A673 (cell line): Measurements from ENCODE around the gene EFNA3. TPM values are rescaled to one million over a fixed set of nuclear protein-coding genes. Genes with fewer than 3 reads are reported as not detected.

Experiments
- BruUV-seq: library from RNA; stranded (reverse); fragments of 400-500 nt; replicated peaks from 2 replicates; lab custom pipeline; 2021; lab: Mats Ljungman, UMichigan
- CTCF ChIA-PET: fragments of 300-600 bp; sonication (Branson Sonifier 250); formaldehyde crosslinking; loops from one replicate; lab custom pipeline; 2022; ENCODE audit warnings: antibody characterized with exemption; lab: Charles Lee
- POLR2A ChIA-PET: fragments of 300-600 bp; sonication (Branson Sonifier 250); formaldehyde crosslinking; loops from one replicate; lab custom pipeline; 2022; ENCODE audit warnings: antibody characterized with exemption; ENCODE audit not compliant: low non-redundant PET; lab: Charles Lee
- DNase-seq: peaks from one replicate; pipeline ENCODE4 v3.0.0-alpha.2; 2015; ENCODE audit warnings: low spot score
- H3K27ac ChIP-seq: fragments of 200-600 bp; sonication (generic); 2 replicates; pipeline ENCODE4 v1.5.1; 2016; ENCODE audit warnings: mixed run types, low read depth, mild to moderate bottlenecking, mixed read lengths, antibody characterized with exemption, low read length; ENCODE audit not compliant: poor library complexity, severe bottlenecking
- H3K27me3 ChIP-seq: fragments of 200-600 bp; sonication (generic); replicated peaks from 2 replicates; pipeline ENCODE4 v1.6.1; 2017; ENCODE audit warnings: mixed run types, low read depth, mild to moderate bottlenecking, mixed read lengths, antibody characterized with exemption, low read length; ENCODE audit not compliant: insufficient read depth, poor library complexity
- H3K36me3 ChIP-seq: fragments of 200-600 bp; sonication (generic); 2 replicates; pipeline ENCODE4 v1.6.1; 2016; ENCODE audit warnings: mixed run types, mild to moderate bottlenecking, mixed read lengths, antibody characterized with exemption, low read length; ENCODE audit not compliant: insufficient read depth, poor library complexity, severe bottlenecking
- H3K4me1 ChIP-seq: fragments of 200-600 bp; sonication (generic); 2 replicates; pipeline ENCODE4 v1.6.1; 2017; ENCODE audit warnings: mixed run types, mild to moderate bottlenecking, mixed read lengths, antibody characterized with exemption, low read length; ENCODE audit not compliant: insufficient read depth, poor library complexity, severe bottlenecking
- H3K4me3 ChIP-seq: fragments of 200-600 bp; sonication (generic); 2 replicates; pipeline ENCODE4 v1.5.1; 2016; ENCODE audit warnings: low read depth, mixed run types, mild to moderate bottlenecking, mixed read lengths, low read length; ENCODE audit not compliant: poor library complexity, severe bottlenecking
- H3K9me3 ChIP-seq: fragments of 200-600 bp; sonication (generic); 2 replicates; pipeline ENCODE4 v1.6.1; 2016; ENCODE audit warnings: mixed run types, low read depth, mild to moderate bottlenecking, mixed read lengths, antibody characterized with exemption, low read length; ENCODE audit not compliant: poor library complexity, severe bottlenecking
- EZH2 ChIP-seq: fragments of 200-600 bp; sonication (generic); IDR thresholded peaks from 2 replicates; pipeline ENCODE4 v1.6.1; 2017; ENCODE audit warnings: borderline replicate concordance, low read depth, mild to moderate bottlenecking, mixed read lengths, antibody characterized with exemption, low read length; ENCODE audit not compliant: poor library complexity, severe bottlenecking
- intact Hi-C: fragments of 100-400 bp; cut with micrococcal nuclease; formaldehyde crosslinking; loops from one replicate; pipeline ENCODE4 v1.10.0; 2022; ENCODE audit not compliant: unreplicated experiment
- total RNA-seq: library from RNA; stranded (reverse); gene quantifications from 2 replicates; pipeline ENCODE4 v1.2.3, GENCODE V29; 2021
- TF ChIP-seq, protein P1 (sequence below): fragments of 300-800, 200-600 bp; sonication (generic); conservative IDR thresholded peaks from 2 replicates; pipeline ENCODE4 v1.5.1; 2017; ENCODE audit warnings: low read depth, mild to moderate bottlenecking, antibody characterized with exemption, low read length, moderate library complexity, mixed read lengths

The EFNA3 gene
- total RNA-seq, 1 experiment from 2014 or later: 5.8 TPM

DNA sequence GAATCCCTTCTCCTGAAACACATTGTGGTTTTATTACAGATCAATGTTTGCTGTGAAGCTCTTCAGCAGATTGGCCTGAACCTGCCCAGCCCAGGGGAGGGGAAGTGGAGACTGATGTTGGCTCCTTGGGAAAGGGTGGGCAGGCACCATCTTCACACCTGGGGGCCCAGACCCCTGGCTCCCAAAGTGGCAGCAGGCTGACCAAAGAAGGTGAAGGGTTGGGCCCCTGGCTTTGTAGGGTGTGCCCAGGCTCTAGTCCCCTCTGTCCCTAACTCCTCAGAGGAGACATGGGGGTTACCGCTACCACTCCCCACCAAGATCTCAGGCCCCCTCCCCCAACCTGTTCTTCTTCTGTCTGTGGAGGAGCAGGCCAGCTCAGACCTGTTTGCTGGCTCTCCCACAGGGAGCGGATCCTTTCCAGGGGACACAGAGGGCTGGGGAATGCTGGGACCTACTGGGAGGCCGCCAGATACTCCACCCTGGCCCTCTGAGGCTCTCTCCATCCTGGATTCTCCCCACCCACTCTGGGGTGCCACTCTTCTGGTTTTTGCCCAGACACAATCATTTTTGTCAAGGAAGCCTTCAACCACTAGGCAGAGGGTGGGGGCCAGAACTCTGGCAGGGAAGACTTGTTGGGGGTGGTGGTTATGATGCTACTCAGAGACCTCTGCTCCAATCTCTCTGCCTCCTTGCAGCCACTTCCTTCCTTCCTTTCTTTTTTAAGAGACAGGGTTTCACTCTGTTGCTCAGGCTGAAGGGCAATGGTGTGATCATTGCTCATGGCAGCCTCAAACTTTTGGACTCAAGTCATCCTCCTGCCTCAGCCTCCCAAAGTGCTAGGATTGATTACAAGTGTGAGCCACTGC is 5.0 kb upstream of the EFNA3 start:
- Histone ChIP-seq H3K27me3 (no peaks in the 10 kb centered on the region), H3K9me3 (no peaks in the 10 kb centered on the region), H3K36me3 (peaks cover 5% of the 10 kb centered on the region), H3K27ac (no peak overlapping the region), H3K4me1 (peaks cover 20% of the 10 kb centered on the region), H3K4me3 (no peak overlapping the region)
- TF ChIP-seq, protein P1, sequence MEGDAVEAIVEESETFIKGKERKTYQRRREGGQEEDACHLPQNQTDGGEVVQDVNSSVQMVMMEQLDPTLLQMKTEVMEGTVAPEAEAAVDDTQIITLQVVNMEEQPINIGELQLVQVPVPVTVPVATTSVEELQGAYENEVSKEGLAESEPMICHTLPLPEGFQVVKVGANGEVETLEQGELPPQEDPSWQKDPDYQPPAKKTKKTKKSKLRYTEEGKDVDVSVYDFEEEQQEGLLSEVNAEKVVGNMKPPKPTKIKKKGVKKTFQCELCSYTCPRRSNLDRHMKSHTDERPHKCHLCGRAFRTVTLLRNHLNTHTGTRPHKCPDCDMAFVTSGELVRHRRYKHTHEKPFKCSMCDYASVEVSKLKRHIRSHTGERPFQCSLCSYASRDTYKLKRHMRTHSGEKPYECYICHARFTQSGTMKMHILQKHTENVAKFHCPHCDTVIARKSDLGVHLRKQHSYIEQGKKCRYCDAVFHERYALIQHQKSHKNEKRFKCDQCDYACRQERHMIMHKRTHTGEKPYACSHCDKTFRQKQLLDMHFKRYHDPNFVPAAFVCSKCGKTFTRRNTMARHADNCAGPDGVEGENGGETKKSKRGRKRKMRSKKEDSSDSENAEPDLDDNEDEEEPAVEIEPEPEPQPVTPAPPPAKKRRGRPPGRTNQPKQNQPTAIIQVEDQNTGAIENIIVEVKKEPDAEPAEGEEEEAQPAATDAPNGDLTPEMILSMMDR: no peak
- BruUV-seq: no TSS peak
- ChIA-PET CTCF (interaction anchor here (1.2 kb wide), 1 partner anchor 11 kb away, joined by 3 read pairs; no protein-coding TSS in a partner anchor), POLR2A (no interaction called here)
- intact Hi-C loops: no loop called here
- no peak for DNase-seq

DNA sequence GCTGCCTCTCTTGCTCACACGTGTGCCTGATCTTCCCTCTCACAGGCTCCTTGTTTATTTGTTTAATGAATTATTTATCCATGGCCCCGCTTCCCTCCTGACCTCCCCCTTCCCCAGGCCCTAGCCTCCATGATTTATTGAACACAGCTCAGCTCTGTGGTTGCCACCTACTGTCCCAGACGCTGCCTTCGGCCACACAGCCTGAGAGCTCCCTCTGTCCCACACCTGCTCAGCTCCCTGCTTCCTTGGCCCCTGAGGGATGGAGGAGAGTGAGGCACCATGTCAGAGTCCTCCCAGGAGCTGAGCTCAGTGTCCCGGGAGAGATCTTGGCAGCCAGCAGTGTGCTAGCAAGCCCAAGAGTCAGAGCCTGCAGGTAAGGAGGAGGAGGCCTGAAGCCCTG is 3.1 kb upstream of the EFNA3 start:
- TF ChIP-seq, protein P1: no peak
- TF ChIP-seq EZH2: no peak
- Histone ChIP-seq H3K4me3 (no peak overlapping the region), H3K27ac (no peak overlapping the region), H3K4me1 (peaks cover 27% of the 10 kb centered on the region), H3K36me3 (no peaks in the 10 kb centered on the region), H3K27me3 (peaks cover 6% of the 10 kb centered on the region), H3K9me3 (no peaks in the 10 kb centered on the region)
- intact Hi-C loops: no loop called here
- ChIA-PET POLR2A (no interaction called here), CTCF (interaction anchor here (1.5 kb wide), 1 partner anchor 9 kb away, joined by 5 read pairs; no protein-coding TSS in a partner anchor)
- no peak for DNase-seq
- no TSS peak for BruUV-seq

DNA sequence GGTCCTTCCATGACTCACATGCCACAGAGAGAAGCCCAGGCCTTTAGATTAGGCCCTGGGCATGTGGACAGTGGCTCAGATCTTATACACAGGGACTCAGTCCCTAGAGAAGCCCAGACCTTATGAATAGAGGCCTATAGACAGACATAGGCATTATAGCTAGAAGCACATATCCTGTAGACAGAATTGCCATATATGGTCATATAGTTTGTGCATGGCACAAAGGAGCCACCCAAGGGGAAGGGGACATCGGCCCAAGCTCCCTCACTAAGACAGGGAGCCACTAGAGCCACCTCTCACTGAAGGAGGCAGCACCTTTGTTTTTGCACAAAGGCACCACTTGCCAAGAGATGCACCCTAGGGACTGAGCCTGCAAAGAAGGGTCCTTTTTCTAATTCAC is 2.3 kb upstream of the EFNA3 start:
- Histone ChIP-seq H3K36me3 (no peaks in the 10 kb centered on the region), H3K4me1 (peaks cover 27% of the 10 kb centered on the region), H3K9me3 (no peaks in the 10 kb centered on the region), H3K4me3 (no peak overlapping the region), H3K27ac (no peak overlapping the region), H3K27me3 (peaks cover 11% of the 10 kb centered on the region)
- DNase-seq: no peak
- ChIA-PET POLR2A (no interaction called here), CTCF (interaction anchor here (1.5 kb wide), 1 partner anchor 9 kb away, joined by 5 read pairs; no protein-coding TSS in a partner anchor)
- intact Hi-C loops: no loop called here
- TF ChIP-seq, protein P1: no peak
- no peak for TF ChIP-seq EZH2
- no TSS peak for BruUV-seq
